Measurements from ENCODE around the gene ITIH1. TPM values are rescaled to one million over a fixed set of nuclear protein-coding genes. Genes with fewer than 3 reads are reported as not detected.

ITIH1 gene
- total and polyA plus RNA-seq, 9 of the 15 experiments (the other 6 are each of a cell fraction or from before 2014, with no cell fraction given) = 0.31 TPM; not detected in 8

DNA sequence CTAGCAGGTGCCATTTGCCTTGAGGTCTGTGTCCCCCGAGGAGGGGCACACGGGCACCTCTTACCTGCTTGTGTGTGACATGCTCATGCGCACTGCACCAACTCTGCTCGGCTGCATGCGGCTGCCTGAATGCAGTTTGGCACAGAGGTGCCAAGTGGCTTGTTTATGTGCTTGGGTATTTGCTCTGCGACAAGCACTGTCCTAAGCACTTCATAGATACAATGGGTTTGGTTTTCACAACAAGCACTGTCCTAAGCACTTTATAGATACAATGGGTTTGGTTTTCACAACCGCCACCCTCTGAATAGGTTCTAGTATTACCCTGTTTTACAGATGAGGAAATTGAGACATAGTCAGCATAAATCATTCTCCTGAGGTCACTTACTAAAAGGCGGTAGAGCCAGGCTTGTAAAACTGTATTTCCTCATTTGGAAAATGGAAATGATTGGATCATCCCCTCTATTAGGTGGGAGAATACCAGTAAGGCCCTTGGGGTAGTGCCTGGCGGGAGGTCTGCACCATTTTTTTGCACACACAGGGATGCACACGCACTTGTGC lies 52.6 kb downstream of the ITIH1 start (continued):
- TF ChIP-seq ZNF282 (CRISPR knock-in tag; IDR thresholded peaks at IDR 0.05) = no peak
- TF ChIP-seq, protein P1, sequence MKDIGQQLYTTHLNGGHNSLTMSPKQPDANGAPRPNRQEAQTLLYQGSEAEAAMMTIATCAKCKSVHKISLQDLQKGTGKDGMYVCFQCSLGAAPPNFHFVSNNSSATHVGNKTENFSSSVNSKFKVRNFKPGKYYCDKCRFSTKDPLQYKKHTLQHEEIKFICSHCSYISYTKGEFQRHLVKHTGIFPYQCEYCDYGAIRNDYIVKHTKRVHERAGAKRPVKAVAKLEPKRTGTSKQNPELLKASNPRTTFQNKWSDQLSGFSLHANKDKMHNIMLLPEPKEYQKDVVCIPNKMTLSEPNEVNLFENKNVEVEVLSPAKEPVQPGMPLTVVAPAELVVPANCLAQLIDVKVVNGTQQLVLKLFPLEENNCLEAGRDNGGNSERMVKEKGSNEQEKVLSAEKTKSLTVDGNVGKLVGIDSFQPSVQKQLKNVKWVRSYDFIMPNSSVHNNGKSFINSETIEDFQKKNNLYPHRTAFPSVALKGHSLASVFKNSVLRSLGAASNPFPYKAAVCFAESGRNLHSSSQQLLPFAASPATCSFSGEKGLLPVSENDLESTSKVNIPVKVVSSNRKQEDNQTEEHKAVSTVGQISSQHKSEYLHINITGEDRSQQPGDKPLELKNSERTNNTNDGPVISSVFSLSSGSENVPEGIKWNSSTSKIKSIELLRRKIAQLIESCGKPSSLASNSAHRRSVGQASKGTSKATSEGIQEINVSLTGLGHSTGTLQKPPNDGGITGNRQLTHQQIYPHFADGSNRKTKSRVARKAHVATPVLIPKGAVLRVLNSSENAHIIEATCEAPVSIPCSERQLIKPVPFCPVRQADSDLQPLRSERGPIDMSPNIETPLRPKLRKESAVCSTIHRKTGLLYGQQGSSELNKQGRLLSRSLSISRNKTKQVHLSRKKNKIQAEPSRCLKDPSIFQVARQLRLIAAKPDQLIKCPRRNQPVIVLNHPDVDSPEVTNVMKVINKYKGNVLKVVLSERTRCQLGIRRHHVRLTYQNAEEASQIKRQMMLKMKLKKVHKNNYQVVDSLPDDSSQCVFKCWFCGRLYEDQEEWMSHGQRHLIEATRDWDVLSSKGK (CRISPR knock-in tag; IDR thresholded peaks at IDR 0.05) = no peak
- no peak for TF ChIP-seq ZC3H4 (CRISPR knock-in tag; IDR thresholded peaks at IDR 0.05; ENCODE audit: borderline replicate concordance)
- TF ChIP-seq, protein P2, sequence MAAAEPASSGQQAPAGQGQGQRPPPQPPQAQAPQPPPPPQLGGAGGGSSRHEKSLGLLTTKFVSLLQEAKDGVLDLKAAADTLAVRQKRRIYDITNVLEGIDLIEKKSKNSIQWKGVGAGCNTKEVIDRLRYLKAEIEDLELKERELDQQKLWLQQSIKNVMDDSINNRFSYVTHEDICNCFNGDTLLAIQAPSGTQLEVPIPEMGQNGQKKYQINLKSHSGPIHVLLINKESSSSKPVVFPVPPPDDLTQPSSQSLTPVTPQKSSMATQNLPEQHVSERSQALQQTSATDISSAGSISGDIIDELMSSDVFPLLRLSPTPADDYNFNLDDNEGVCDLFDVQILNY (CRISPR knock-in tag; IDR thresholded peaks at IDR 0.05) = no peak
- TF ChIP-seq CBFA2T2 (conservative IDR thresholded peaks at IDR 0.05) = no peak
- TF ChIP-seq ZNF316 (IDR thresholded peaks at IDR 0.05) = peak; percentile 72
- TF ChIP-seq, protein P3, sequence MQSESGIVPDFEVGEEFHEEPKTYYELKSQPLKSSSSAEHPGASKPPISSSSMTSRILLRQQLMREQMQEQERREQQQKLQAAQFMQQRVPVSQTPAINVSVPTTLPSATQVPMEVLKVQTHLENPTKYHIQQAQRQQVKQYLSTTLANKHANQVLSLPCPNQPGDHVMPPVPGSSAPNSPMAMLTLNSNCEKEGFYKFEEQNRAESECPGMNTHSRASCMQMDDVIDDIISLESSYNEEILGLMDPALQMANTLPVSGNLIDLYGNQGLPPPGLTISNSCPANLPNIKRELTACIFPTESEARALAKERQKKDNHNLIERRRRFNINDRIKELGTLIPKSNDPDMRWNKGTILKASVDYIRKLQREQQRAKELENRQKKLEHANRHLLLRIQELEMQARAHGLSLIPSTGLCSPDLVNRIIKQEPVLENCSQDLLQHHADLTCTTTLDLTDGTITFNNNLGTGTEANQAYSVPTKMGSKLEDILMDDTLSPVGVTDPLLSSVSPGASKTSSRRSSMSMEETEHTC (IDR thresholded peaks at IDR 0.05) = no peak
- TF ChIP-seq ELK3 (CRISPR knock-in tag; IDR thresholded peaks at IDR 0.05) = no peak
- no peak for TF ChIP-seq ZNF76 (CRISPR knock-in tag; IDR thresholded peaks at IDR 0.05; ENCODE audit: borderline replicate concordance)
- no peak for TF ChIP-seq KAT2B (IDR thresholded peaks at IDR 0.05; ENCODE audit: low read depth, low read length)
- TF ChIP-seq ZC3H8 (IDR thresholded peaks at IDR 0.05) = no peak
- TF ChIP-seq MAFF (IDR thresholded peaks at IDR 0.05; ENCODE audit: low read length) = peak; percentile 39
- TF ChIP-seq ZNF140 (CRISPR knock-in tag; IDR thresholded peaks at IDR 0.05) = no peak
- peak; percentile 32 for TF ChIP-seq MAFK (IDR thresholded peaks at IDR 0.05; ENCODE audit: low read length)
- no peak for TF ChIP-seq RBFOX2 (IDR thresholded peaks at IDR 0.05; ENCODE audit: low read depth, low read length)
- TF ChIP-seq CCAR2 (IDR thresholded peaks at IDR 0.05; ENCODE audit: low read depth, low read length) = no peak
- no peak for TF ChIP-seq NEUROD1 (IDR thresholded peaks at IDR 0.05; ENCODE audit: borderline replicate concordance, low read depth, low read length, partially characterized antibody)
- no peak for TF ChIP-seq MTF1 (CRISPR knock-in tag; IDR thresholded peaks at IDR 0.05; ENCODE audit: borderline replicate concordance)
- TF ChIP-seq, protein P4, sequence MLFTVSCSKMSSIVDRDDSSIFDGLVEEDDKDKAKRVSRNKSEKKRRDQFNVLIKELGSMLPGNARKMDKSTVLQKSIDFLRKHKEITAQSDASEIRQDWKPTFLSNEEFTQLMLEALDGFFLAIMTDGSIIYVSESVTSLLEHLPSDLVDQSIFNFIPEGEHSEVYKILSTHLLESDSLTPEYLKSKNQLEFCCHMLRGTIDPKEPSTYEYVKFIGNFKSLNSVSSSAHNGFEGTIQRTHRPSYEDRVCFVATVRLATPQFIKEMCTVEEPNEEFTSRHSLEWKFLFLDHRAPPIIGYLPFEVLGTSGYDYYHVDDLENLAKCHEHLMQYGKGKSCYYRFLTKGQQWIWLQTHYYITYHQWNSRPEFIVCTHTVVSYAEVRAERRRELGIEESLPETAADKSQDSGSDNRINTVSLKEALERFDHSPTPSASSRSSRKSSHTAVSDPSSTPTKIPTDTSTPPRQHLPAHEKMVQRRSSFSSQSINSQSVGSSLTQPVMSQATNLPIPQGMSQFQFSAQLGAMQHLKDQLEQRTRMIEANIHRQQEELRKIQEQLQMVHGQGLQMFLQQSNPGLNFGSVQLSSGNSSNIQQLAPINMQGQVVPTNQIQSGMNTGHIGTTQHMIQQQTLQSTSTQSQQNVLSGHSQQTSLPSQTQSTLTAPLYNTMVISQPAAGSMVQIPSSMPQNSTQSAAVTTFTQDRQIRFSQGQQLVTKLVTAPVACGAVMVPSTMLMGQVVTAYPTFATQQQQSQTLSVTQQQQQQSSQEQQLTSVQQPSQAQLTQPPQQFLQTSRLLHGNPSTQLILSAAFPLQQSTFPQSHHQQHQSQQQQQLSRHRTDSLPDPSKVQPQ (CRISPR knock-in tag; IDR thresholded peaks at IDR 0.05; ENCODE audit: borderline replicate concordance) = no peak
- TF ChIP-seq GTF2A2 (tag; IDR thresholded peaks at IDR 0.05) = no peak
- no peak for TF ChIP-seq GABPB1 (CRISPR knock-in tag; IDR thresholded peaks at IDR 0.05)
